Motor neuron (in vitro differentiated cells): ENCODE data around the gene TNRC18. TPM values are rescaled to one million over a fixed set of nuclear protein-coding genes. Genes with fewer than 3 reads are reported as not detected.

Experiments
- ATAC-seq, 8 experiments: fragments of 200-7000 bp; cut with Tn5 transposase; replicated peaks in 6 of 8; 2 replicates each; pipeline ENCODE4 v1.8.0; 2021; ENCODE audit warnings: mild to moderate bottlenecking in 8 of 8, moderate library complexity in 8 of 8
- H3K27ac ChIP-seq, 2 donors: fragments of 250-450 bp; sonication (Bioruptor Pico); 2 replicates each; pipeline ENCODE4 v1.9.0; 2021; ENCODE audit warnings: antibody characterized with exemption in 2 of 2, mild to moderate bottlenecking in 2 of 2, moderate library complexity in 1 of 2
- H3K4me1 ChIP-seq, 2 donors: fragments of 250-450 bp; sonication (Bioruptor Pico); replicated peaks in 1 of 2; 2 replicates each; pipeline ENCODE4 v1.6.1; 2021; ENCODE audit warnings: antibody characterized with exemption in 2 of 2, mild to moderate bottlenecking in 2 of 2, moderate library complexity in 1 of 2
- H3K4me3 ChIP-seq, 5 donors: fragments of 250-450 bp; sonication (Bioruptor Pico); 2 replicates each; pipeline ENCODE4 v1.9.0; 2021; ENCODE audit warnings: antibody characterized with exemption in 5 of 5, mild to moderate bottlenecking in 5 of 5, moderate library complexity in 4 of 5
- WGBS, 10 experiments: fragments of 450-650 bp; shearing (Covaris generic); methylation state at CpG; one replicate each; pipeline ENCODE4 v1.0.0; 2022; 5-methylcytosine and 5-hydroxymethylcytosine counted together
- in situ Hi-C, 9 experiments: fragments of 400-800 bp; cut with MboI; loops; one replicate each; pipeline ENCODE4 v1.15.0; 2021; ENCODE audit warnings: low sequenced_read_pairs in 9 of 9, low pct_unique_long_range_greater_than_20kb in 2 of 9; ENCODE audit not compliant: unreplicated experiment in 9 of 9
- total RNA-seq, 8 experiments: library from RNA; unstranded; fragments of 300-600 nt; gene quantifications; 2 replicates each; pipeline versions ENCODE4 v1.2.3 to v1.2.4, GENCODE V29; 2022

The TNRC18 gene
- total RNA-seq, 8 experiments from 2014 or later: 12.1 to 127 (median 45.8) TPM

DNA sequence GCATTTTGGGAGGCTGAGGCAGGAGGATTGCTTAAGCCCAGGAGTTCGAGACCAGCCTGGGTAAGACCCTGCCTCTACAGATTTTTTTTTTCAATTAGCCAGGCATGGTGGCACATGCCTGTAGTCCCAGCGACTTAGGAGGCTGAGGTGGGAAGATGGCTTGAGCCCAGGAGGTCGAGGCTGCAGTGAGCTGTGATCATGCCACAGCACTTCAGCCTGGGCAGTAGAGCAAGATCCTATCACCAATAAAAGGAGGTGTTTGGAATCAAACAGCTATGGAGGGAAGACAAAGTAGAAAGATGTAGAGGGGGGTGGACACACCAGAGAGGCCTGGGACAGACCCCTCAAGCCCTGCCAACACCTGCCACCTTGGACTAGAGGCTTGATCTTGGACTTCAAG is 9.1 kb upstream of the TNRC18 start:
- in situ Hi-C loops: no loop called here
- ATAC-seq: no peak
- WGBS, 10 experiments: 40 to 100% (median 83%) methylated on average over 1 to 3 of the region's 3 CpGs; no CpG with 5 or more reads in 3 of the 10 experiments
- Histone ChIP-seq H3K27ac (no peak overlapping the region), H3K4me3 (no peak overlapping the region), H3K4me1 (peaks cover 12 to 23% of the 10 kb centered on the region in 2 donors)

DNA sequence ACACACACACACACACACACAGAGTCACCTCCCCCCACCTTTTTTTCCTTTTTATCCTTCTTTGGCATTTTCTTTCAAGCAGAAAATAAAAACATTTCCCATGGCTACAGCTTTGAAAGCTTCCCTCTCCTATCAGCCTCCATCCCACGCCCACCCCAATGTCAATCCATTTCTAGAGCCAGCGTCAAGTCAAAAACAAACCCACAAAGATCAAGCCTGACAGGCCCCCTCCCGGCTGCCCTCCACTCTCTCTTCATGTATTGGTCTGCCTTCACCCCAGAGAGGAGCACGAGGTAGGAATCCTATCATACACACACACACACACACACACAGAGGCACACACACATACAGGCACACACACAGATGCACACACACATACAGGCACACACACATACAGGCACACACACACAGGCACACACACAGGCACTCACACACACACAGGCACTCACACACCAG is 8.0 kb upstream of the TNRC18 start:
- in situ Hi-C loops: no loop called here
- Histone ChIP-seq H3K4me3 (peak overlapping the region in 1 of 5 donors; percentile 0), H3K27ac (peak overlapping the region; percentile 13 to 61), H3K4me1 (peaks cover 12 to 23% of the 10 kb centered on the region in 2 donors)
- 20 to 90% (median 58%) methylated on average over 1 to 4 of the region's 4 CpGs; no CpG with 5 or more reads in 2 of the 10 experiments for WGBS, 10 experiments
- peak in 2 of 8 experiments; percentile 2 to 6 for ATAC-seq

DNA sequence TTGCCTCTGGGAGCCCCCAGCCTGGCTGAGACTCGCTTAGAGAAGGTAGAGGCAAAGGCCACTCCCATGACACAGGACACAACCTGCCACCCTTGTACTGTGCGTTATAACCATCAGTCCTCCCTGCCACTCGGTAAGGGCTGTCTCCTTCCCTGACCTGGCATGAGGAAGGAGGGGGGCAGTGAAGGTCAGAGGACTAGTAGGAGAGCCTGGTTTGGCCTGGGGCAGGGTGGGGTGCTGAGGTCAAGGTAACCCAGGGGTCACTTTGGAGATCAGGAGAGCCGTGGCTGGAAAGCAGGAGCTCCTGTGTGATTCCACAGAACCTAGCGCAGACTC is 6.9 kb upstream of the TNRC18 start:
- in situ Hi-C loops: no loop called here
- WGBS, 10 experiments: 94% methylated on average over 3 of the region's 5 CpGs; no CpG with 5 or more reads in 9 of the 10 experiments
- Histone ChIP-seq H3K4me3 (peak overlapping the region in 1 of 5 donors; percentile 78), H3K4me1 (peaks cover 12 to 23% of the 10 kb centered on the region in 2 donors), H3K27ac (peak overlapping the region; percentile 98 to 99)
- no peak for ATAC-seq

DNA sequence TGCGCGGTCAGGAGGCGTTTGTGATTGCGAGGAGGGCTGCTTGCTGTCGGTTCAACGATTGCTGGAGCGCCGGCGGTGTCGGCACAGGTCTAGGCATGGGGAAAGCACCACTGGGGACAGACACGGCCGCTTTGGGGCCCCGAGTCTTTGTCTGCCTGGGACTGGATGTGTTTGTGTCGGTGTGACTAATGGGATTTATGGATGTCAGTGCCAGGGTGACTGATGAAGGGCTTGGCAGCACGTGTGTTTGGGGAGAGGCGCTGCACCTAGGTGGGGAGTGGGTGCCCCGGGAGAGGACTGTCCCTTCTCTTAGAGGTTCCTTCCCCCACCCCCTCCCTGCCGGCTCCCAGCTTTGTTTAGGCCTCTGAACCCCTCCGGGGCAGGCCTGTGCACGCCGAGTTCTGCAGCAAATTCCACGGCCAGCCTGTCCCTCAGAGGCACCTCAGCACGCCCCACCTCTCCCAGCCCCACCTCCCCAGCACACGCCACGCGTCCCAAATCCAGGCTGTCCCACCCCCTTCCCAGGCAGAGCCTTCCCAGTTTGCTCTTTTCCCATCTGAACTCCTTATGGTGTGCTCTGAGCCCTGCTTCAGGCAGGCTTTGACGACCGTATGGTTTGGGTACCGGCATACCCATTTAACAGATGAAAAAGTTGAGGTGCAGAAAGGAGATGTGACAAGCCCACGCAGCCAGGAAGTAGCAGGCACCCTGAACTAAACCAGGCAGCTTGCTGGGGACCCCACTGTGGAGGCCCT is 6.4 kb upstream of the TNRC18 start:
- ATAC-seq: peak in 7 of 8 experiments; percentile 1 to 43 (median 24)
- H3K27ac ChIP-seq: peak overlapping the region; percentile 98 to 99
- in situ Hi-C loops: no loop called here

DNA sequence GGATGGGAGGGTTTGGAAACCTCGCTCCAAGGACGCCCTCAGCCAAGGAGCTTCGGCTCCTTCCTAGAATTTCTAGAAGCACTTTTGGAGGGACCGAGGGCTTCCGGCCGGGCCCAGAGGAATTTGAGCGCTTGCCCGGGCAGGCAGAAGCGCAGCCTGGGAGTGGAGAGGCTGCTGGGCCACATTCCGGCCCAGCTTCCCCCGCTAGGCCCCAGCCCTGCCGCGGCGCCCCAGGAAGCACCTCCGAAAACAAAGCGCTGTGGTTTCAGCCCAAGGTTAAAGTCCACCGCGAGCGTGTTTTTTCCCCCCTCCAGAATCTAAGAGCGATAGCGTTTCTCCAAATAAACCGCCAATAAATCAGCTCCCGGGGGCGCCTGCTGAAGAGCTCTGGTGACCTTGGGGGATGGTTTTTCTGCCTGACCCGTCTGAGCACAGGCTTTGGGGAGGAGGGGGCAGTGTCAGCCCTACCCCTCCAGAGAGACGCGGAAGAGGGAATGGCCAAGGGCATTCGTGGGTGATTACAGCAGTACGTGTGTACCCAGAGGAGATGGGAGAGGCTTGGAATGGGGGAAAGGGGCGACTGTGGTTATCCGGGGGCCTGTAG is 5.7 kb upstream of the TNRC18 start:
- peak in 6 of 8 experiments; percentile 0 to 31 (median 22) for ATAC-seq
- WGBS, 10 experiments: 0 to 4% (median 1%) methylated on average over 1 to 10 of the region's 31 CpGs; no CpG with 5 or more reads in 6 of the 10 experiments
- Histone ChIP-seq H3K4me3 (peak overlapping the region; percentile 72 to 88 (median 78)), H3K4me1 (peaks cover 12 to 23% of the 10 kb centered on the region in 2 donors), H3K27ac (peak overlapping the region; percentile 98 to 99)
- in situ Hi-C loops: no loop called here

More for the DNA sequence above, 6.4 kb upstream of the TNRC18 start:
- 0 to 90% (median 0%) methylated on average over 2 to 6 of the region's 30 CpGs; no CpG with 5 or more reads in 6 of the 10 experiments for WGBS, 10 experiments
- Histone ChIP-seq H3K4me3 (peak overlapping the region; percentile 72 to 88 (median 78)), H3K4me1 (peaks cover 12 to 23% of the 10 kb centered on the region in 2 donors)

DNA sequence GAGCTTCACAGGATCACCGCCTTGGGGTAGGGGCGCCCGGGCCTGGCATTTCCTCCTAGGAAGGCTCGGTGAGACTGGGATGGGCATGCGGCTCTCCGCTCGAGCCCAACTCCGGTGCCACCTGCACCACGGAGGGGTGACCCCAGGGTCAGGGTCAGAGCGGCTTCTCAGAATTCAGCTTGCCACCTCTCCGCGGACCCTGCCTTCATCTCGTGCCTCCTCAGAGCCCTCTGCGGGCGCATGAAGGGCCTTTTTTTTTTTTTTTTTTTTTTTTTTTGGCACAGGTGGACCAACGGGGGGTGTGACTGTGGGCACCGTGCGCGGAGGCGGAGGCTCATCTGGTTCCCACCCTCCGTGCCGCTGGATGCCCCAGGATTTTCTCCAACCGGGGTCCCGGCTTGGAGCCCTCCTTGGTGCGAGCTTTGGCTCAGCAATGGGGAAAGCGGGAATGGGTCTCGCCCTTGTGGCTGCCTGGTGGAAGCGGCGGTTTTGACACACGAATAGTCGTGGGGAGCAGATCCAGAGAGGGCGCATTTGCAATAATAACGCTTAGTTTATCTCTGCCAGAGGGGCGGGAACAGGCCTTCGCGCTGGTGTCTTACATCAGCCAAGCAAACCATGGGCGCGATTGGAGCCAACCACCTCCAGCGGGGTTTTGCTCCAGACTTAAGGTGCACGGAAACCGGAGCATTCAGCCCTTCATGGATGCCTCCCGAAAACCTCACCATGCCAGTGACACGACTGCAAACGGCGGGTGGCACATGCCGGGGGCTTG is 5.0 kb upstream of the TNRC18 start:
- in situ Hi-C loops: no loop called here
- Histone ChIP-seq H3K4me1 (peaks cover 12 to 23% of the 10 kb centered on the region in 2 donors), H3K27ac (peak overlapping the region; percentile 98 to 99), H3K4me3 (peak overlapping the region; percentile 72 to 88 (median 78))
- ATAC-seq: peak; percentile 3 to 34 (median 10)
- WGBS, 10 experiments: 0 to 11% (median 0%) methylated on average over 1 to 17 of the region's 46 CpGs; no CpG with 5 or more reads in 5 of the 10 experiments

DNA sequence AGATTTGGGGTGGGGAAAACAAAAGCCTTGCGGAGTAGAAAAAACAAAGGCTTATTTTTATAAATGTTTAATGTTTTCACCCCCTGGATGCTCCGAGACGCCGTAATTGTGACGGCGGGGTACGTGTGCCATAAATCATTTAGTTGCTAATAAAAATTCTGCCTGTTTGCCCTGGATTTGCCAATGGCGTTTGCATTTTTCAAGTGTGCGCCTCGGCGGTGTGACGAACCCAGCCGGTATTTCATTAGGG is 2.5 kb upstream of the TNRC18 start:
- 0 to 7% (median 0%) methylated on average over 3 to 8 of the region's 13 CpGs; no CpG with 5 or more reads in 5 of the 10 experiments for WGBS, 10 experiments
- in situ Hi-C loops: no loop called here
- Histone ChIP-seq H3K4me3 (peak overlapping the region; percentile 72 to 88 (median 78)), H3K27ac (peak overlapping the region; percentile 98 to 99), H3K4me1 (peaks cover 8 to 16% of the 10 kb centered on the region in 2 donors)
- no peak for ATAC-seq

DNA sequence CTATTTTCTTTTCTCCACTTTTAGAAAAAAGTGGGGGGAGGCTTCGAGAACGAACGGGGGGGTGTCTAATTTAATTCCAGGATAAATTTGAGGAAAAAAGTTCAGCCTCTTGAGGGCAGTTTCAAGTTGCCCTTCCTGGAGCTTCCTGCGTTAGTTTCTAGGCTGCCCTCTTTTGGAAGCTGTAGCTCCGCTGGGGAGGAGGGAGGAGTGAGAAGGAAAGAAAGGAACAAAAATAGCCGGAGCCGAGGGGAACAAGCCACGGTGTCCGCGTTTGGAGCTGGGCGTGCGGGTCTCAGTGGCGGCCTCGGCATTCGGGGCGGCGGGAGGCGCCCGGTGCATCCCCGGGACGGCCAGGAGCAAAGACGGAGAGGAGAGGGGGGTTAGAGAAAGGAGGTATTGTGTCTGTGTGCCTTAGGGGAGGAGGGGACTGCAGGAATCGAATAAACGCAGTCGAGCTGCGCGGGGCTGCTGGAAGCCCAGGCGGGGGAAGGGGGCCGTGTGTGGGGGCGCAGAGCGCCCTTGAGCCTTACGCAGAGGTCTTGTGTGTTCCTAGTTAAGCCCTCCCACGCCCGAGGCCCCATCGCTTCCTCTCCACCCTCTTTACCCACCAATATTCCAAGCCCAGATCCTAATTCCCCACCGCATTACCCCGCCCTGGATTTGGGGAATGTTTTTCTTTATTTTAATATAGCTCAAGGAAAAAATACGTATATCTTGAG is 2.0 kb upstream of the TNRC18 start:
- in situ Hi-C loops: no loop called here
- peak overlapping the region; percentile 98 to 99 for H3K27ac ChIP-seq
- peak; percentile 3 to 47 (median 6) for ATAC-seq
- WGBS, 10 experiments: 0 to 3% (median 0%) methylated on average over 2 to 21 of the region's 38 CpGs; no CpG with 5 or more reads in 3 of the 10 experiments
- peaks cover 6 to 11% of the 10 kb centered on the region in 2 donors for H3K4me1 ChIP-seq
- peak overlapping the region; percentile 72 to 88 (median 78) for H3K4me3 ChIP-seq

DNA sequence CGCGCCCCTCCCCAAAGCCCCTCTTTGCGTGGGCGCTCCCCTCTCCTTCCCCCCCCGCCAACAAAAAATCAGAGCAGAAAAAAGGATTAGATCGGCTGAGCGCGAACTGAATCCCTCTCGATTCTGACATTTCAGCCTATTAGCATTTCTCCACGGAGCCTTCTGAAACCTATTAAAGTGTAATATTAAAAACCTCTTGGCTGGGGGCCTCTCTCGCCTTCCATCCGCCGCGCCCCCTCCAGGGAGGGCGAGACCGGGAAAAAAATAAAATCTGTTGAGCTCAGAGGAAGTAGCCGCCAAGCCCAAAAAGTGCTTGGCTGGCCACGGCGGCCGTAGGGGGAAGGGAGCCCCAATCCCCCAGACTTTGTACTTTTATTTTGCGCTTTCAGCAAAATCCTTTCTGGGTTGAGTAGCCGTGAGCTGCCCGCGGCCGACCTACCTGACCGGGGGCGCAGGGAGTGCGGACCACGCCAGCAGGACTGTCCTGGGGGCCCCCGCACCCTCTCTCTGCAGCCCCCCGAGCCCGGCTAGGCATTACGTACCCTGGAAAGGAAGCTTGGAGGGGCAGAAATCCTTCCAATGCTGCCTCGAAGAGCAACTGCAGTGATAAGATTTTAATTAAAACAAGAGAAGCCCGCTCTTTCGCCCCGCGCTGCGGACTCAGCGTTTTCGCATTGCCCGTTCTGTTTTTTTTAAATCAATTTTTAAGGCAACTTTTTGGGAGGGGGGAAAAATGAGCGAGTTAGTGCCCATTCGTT is 1.3 kb upstream of the TNRC18 start:
- Histone ChIP-seq H3K4me1 (peaks cover 0 to 3% of the 10 kb centered on the region in 2 donors), H3K4me3 (peak overlapping the region; percentile 72 to 88 (median 78)), H3K27ac (peak overlapping the region; percentile 98 to 99)
- in situ Hi-C loops: no loop called here
- WGBS, 10 experiments: 0 to 1% (median 0%) methylated on average over 6 to 24 of the region's 44 CpGs; no CpG with 5 or more reads in 3 of the 10 experiments
- ATAC-seq: no peak

DNA sequence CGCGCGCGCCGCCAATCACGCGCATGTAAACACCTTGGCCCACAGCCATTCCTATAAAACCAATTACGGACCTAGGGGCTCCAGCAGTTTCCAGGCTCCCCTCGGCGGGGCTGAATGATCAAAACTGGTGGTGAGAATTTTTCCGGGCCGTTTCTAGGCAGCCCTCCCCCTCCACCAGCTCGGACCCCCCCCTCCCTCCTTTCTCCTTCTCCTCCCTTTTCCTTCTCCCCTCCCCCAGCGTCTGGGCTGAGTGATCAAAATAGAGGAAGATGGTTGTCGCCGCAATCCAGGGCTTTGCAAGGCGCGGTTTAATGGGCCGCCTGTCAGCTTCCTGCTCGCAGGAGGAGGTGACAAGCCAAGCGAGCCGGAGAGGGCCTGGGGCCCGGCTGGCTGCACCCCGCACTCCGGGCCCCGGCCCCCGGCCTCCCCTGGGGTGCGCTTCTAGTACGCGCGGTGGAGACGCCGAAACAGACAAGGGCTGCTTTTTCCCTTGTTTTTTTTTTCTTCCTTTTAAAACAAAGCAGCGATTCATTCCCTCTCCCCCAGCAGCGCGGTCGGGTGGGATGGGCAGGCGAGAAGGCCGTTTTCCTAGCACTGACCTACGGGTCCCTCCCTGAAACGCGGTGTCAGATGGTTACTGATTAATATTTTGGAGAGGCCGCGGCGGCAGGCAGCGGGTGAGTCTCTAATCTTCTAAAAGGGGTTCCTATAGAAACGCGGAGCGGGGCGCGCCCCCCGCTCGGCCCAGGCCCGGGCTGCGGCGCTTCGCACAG is 528 bp upstream of the TNRC18 start:
- peak in 7 of 8 experiments; percentile 2 to 63 (median 46) for ATAC-seq
- Histone ChIP-seq H3K4me3 (peak overlapping the region; percentile 72 to 88 (median 78)), H3K4me1 (no peaks in the 10 kb centered on the region), H3K27ac (peak overlapping the region; percentile 98 to 99)
- in situ Hi-C loops: no loop called here
- WGBS, 10 experiments: 0% methylated on average over 3 of the region's 57 CpGs; no CpG with 5 or more reads in 9 of the 10 experiments
